Nephron progenitor cell (in vitro differentiated cells): ENCODE data around the gene ACTMAP.
A peak's percentile ranks its signal among the peaks of the same experiment; 100 is the strongest.

Source experiments
- DNase-seq: peaks from one replicate; pipeline ENCODE4 v3.0.0; 2021
- H3K27ac Mint-ChIP-seq: 2 replicates; pipeline ENCODE4 v1.8.0; 2021; ENCODE audit warnings: mild to moderate bottlenecking, moderate library complexity, mixed read lengths
- H3K27me3 Mint-ChIP-seq: 2 replicates; pipeline ENCODE4 v1.8.0; 2021; ENCODE audit warnings: mild to moderate bottlenecking, low read depth, mixed read lengths; ENCODE audit not compliant: poor library complexity
- H3K36me3 Mint-ChIP-seq: 2 replicates; pipeline ENCODE4 v1.8.0; 2021; ENCODE audit warnings: low read depth, mixed read lengths
- H3K4me1 Mint-ChIP-seq: 2 replicates; pipeline ENCODE4 v1.8.0; 2021; ENCODE audit warnings: mixed read lengths
- H3K4me3 Mint-ChIP-seq: 2 replicates; pipeline ENCODE4 v1.8.0; 2021; ENCODE audit warnings: mild to moderate bottlenecking, moderate library complexity, mixed read lengths
- H3K9me3 Mint-ChIP-seq: 2 replicates; pipeline ENCODE4 v1.8.0; 2021; ENCODE audit warnings: mild to moderate bottlenecking, moderate library complexity, mixed read lengths
- CTCF ChIP-seq: fragments of 200-600 bp; sonication (generic); IDR thresholded peaks from 2 replicates; pipeline ENCODE4 v1.5.0; 2021; ENCODE audit warnings: antibody characterized with exemption

The ACTMAP gene

GRCh38 chr19:40714441-40715299 is 35.6 kb downstream of the ACTMAP start:
- no peak for TF ChIP-seq CTCF
- H3K27me3 Mint-ChIP-seq = no peaks in the 10 kb centered on the region

GRCh38 chr19:40713939-40714338 is 36.3 kb downstream of the ACTMAP start:
- no peak for TF ChIP-seq CTCF

More at GRCh38 chr19:40714441-40715299, 35.6 kb downstream of the ACTMAP start:
- peak overlapping the region; percentile 91 for H3K27ac Mint-ChIP-seq
- peaks cover 25% of the 10 kb centered on the region for H3K36me3 Mint-ChIP-seq
- H3K4me1 Mint-ChIP-seq = peaks cover 56% of the 10 kb centered on the region
- DNase-seq = peak; percentile 95
- no peaks in the 10 kb centered on the region for H3K9me3 Mint-ChIP-seq
- peak overlapping the region; percentile 94 for H3K4me3 Mint-ChIP-seq

GRCh38 chr19:40709817-40710216 is 40.5 kb downstream of the ACTMAP start:
- H3K27ac Mint-ChIP-seq = no peak overlapping the region
- DNase-seq = no peak
- no peaks in the 10 kb centered on the region for H3K9me3 Mint-ChIP-seq
- H3K27me3 Mint-ChIP-seq = no peaks in the 10 kb centered on the region
- H3K36me3 Mint-ChIP-seq = peaks cover 56% of the 10 kb centered on the region
- H3K4me3 Mint-ChIP-seq = no peak overlapping the region
- H3K4me1 Mint-ChIP-seq = peaks cover 21% of the 10 kb centered on the region
- no peak for TF ChIP-seq CTCF

More at GRCh38 chr19:40713939-40714338, 36.3 kb downstream of the ACTMAP start:
- no peaks in the 10 kb centered on the region for H3K27me3 Mint-ChIP-seq
- peak overlapping the region; percentile 14 for H3K27ac Mint-ChIP-seq
- peaks cover 32% of the 10 kb centered on the region for H3K36me3 Mint-ChIP-seq
- DNase-seq = no peak
- no peaks in the 10 kb centered on the region for H3K9me3 Mint-ChIP-seq
- H3K4me3 Mint-ChIP-seq = peak overlapping the region; percentile 94
- peaks cover 49% of the 10 kb centered on the region for H3K4me1 Mint-ChIP-seq

- no peak for DNase-seq
- Mint-ChIP-seq H3K27me3 (no peaks in the 10 kb centered on the region), H3K36me3 (peaks cover 57% of the 10 kb centered on the region), H3K4me3 (no peak overlapping the region), H3K27ac (no peak overlapping the region), H3K9me3 (no peaks in the 10 kb centered on the region), H3K4me1 (peaks cover 22% of the 10 kb centered on the region)
- no peak for TF ChIP-seq CTCF
These were observed 42.7 kb downstream of the ACTMAP start for GRCh38 chr19:40707615-40708014.

- no peak for TF ChIP-seq CTCF
- Mint-ChIP-seq H3K27me3 (no peaks in the 10 kb centered on the region), H3K36me3 (peaks cover 58% of the 10 kb centered on the region), H3K9me3 (no peaks in the 10 kb centered on the region), H3K4me3 (no peak overlapping the region), H3K4me1 (peaks cover 24% of the 10 kb centered on the region), H3K27ac (peak overlapping the region; percentile 91)
- DNase-seq = no peak
These were observed 44.2 kb downstream of the ACTMAP start for GRCh38 chr19:40705950-40706619.
